ENCODE measurements around the gene XPO6. TPM values are rescaled to one million over a fixed set of nuclear protein-coding genes. Genes with fewer than 3 reads are reported as not detected.

The XPO6 gene
- total RNA-seq, 3 donors from 2014 or later = 291 to 305 (median 303) TPM

Other genes with a start within 250 kb of the XPO6 start
- gene GSG1L, start 148.3 kb downstream of the XPO6 start, total RNA-seq = not detected
- 1 to 10 TPM; 1.4 to 1.5 (median 1.5) TPM for gene SBK1, start 80.6 kb upstream of the XPO6 start, total RNA-seq
- 1 to 10 TPM in 1 of 3 donors, under 1 TPM in 1, not detected in 1; 0.81 to 1.4 TPM for gene NPIPB6, start 151.5 kb upstream of the XPO6 start, total RNA-seq
- gene EIF3CL, start 191.9 kb upstream of the XPO6 start, total RNA-seq = 100 to 1,000 TPM; 148 to 270 (median 236) TPM